ENCODE results near the gene RBM4.
"Not testable (repeated sequence)": the region's sequence is repeated elsewhere in the genome, so short reads cannot be mapped to it uniquely, and the experiment has no call there.

The RBM4 gene

GRCh38 chr11:66638177-66639065, at the start of gene RBM4:
TSS of gene RBM4 (plus strand) at chr11:66638703. CDS start at chr11:66639712, 1,009 bp downstream.
- FAIRE-seq (no peak), DNase-seq (ENCODE audit: low spot score) (peak; percentile 98)

GRCh38 chr11:66589315-66589714, 49.2 kb upstream of the RBM4 start:
- DNase-seq (ENCODE audit: low spot score); FAIRE-seq: not testable (repeated sequence)

- FAIRE-seq: no peak
- DNase-seq (ENCODE audit: low spot score): no peak
Observed at GRCh38 chr11:66589996-66590675, 48.4 kb upstream of the RBM4 start.

GRCh38 chr11:66591175-66591574, 47.3 kb upstream of the RBM4 start:
- no peak for DNase-seq (ENCODE audit: low spot score)
- no peak for FAIRE-seq

- FAIRE-seq (peak; percentile 42), DNase-seq (ENCODE audit: low spot score) (peak; percentile 100)
Observed at GRCh38 chr11:66592457-66593302, 45.8 kb upstream of the RBM4 start, which contains the start of the genes CCDC87 and CCS. TSS of gene CCDC87 (minus strand) at chr11:66593063. CDS start at chr11:66593015, 48 bp downstream. TSS of gene CCS (plus strand) at chr11:66593185. CDS start at chr11:66593262, 77 bp downstream.

GRCh38 chr11:66593303-66593635, 45.2 kb upstream of the RBM4 start:
- FAIRE-seq (no peak), DNase-seq (ENCODE audit: low spot score) (no peak)

GRCh38 chr11:66593650-66594049, 44.9 kb upstream of the RBM4 start:
- DNase-seq (ENCODE audit: low spot score) (no peak), FAIRE-seq (no peak)

GRCh38 chr11:66595245-66595904, 43.1 kb upstream of the RBM4 start:
- FAIRE-seq (no peak), DNase-seq (ENCODE audit: low spot score) (no peak)

GRCh38 chr11:66598993-66599392, 39.5 kb upstream of the RBM4 start:
- no peak for FAIRE-seq
- no peak for DNase-seq (ENCODE audit: low spot score)

- DNase-seq (ENCODE audit: low spot score) (no peak), FAIRE-seq (no peak)
Observed at GRCh38 chr11:66600219-66600618, 38.3 kb upstream of the RBM4 start.

GRCh38 chr11:66600631-66601233, 37.8 kb upstream of the RBM4 start:
- DNase-seq (ENCODE audit: low spot score) (no peak), FAIRE-seq (no peak)

GRCh38 chr11:66603072-66603471, 35.4 kb upstream of the RBM4 start:
- no peak for FAIRE-seq
- no peak for DNase-seq (ENCODE audit: low spot score)

- FAIRE-seq (no peak), DNase-seq (ENCODE audit: low spot score) (no peak)
Observed at GRCh38 chr11:66604155-66604554, 34.3 kb upstream of the RBM4 start.

- not testable (repeated sequence) for FAIRE-seq; DNase-seq (ENCODE audit: low spot score)
Observed at GRCh38 chr11:66606608-66607007, 31.9 kb upstream of the RBM4 start.

GRCh38 chr11:66607126-66607834, 31.2 kb upstream of the RBM4 start:
- FAIRE-seq (no peak), DNase-seq (ENCODE audit: low spot score) (no peak)

- DNase-seq (ENCODE audit: low spot score) (no peak), FAIRE-seq (no peak)
Observed at GRCh38 chr11:66609721-66610617, 28.5 kb upstream of the RBM4 start.

GRCh38 chr11:66612458-66612857, 26.0 kb upstream of the RBM4 start:
- DNase-seq (ENCODE audit: low spot score) (no peak), FAIRE-seq (no peak)

GRCh38 chr11:66614073-66614472, 24.4 kb upstream of the RBM4 start:
- DNase-seq (ENCODE audit: low spot score): no peak
- no peak for FAIRE-seq

All from urothelium cell line (cell line).